GM10248 (cell line): ENCODE results near the gene COBL.

Experiments used
- CTCF ChIA-PET: fragments of 300-600 bp; sonication (Branson Sonifier 250); formaldehyde crosslinking; extraction: SDS; loops from one replicate; lab custom pipeline; 2021; ENCODE audit warnings: antibody characterized with exemption; lab: Yijun Ruan, JAX
- POLR2A ChIA-PET: fragments of 350-650 bp; sonication (Branson Sonifier 250); formaldehyde crosslinking; extraction: SDS; loops from one replicate; lab custom pipeline; 2020; ENCODE audit warnings: antibody characterized with exemption; lab: Yijun Ruan, JAX
- DNase-seq: peaks from one replicate; pipeline ENCODE4 v3.0.0; 2012; ENCODE audit errors: extremely low spot score
- CTCF ChIP-seq: IDR thresholded peaks from 2 replicates; pipeline ENCODE4 v1.5.1; 2012; ENCODE audit warnings: mild to moderate bottlenecking, low read depth; ENCODE audit errors: extremely low read depth, missing control alignments, control extremely low read depth

The COBL gene

GRCh38 chr7:50974240-50974639 lies 342.4 kb downstream of the COBL start:
- ChIA-PET POLR2A (no interaction called here), CTCF (no interaction called here)
- no peak for DNase-seq
- TF ChIP-seq CTCF: no peak

- TF ChIP-seq CTCF: no peak
- no peak for DNase-seq
- ChIA-PET CTCF (interaction anchor here (1.2 kb wide), 1 partner anchor 20 kb away, joined by 3 read pairs; no protein-coding TSS in a partner anchor), POLR2A (no interaction called here)
Measured at GRCh38 chr7:50973814-50974213, 342.8 kb downstream of the COBL start.

GRCh38 chr7:50970092-50970491 lies 346.5 kb downstream of the COBL start:
- ChIA-PET POLR2A (no interaction called here), CTCF (no interaction called here)
- TF ChIP-seq CTCF: no peak
- no peak for DNase-seq
